HG03060 (cell line): ENCODE measurements around the gene ROBO3.

Experiments used
- ATAC-seq: cut with Tn5 transposase; IDR thresholded peaks from one replicate; pipeline ENCODE4 v1.9.1; 2021; ENCODE audit warnings: low read depth, moderate number of reproducible peaks; ENCODE audit not compliant: unreplicated experiment

ROBO3 gene

GRCh38 chr11:124875943-124876817 is 10.9 kb downstream of the ROBO3 start:
- ATAC-seq = peak; percentile 59

- no peak for ATAC-seq
Measured at GRCh38 chr11:124876818-124877630, 11.8 kb downstream of the ROBO3 start.

- ATAC-seq = no peak
Measured at GRCh38 chr11:124877631-124877909, 12.3 kb downstream of the ROBO3 start.

GRCh38 chr11:124877910-124878758 is 12.9 kb downstream of the ROBO3 start:
- ATAC-seq = no peak

- no peak for ATAC-seq
Measured at GRCh38 chr11:124878759-124879492, 13.7 kb downstream of the ROBO3 start.

- no peak for ATAC-seq
Measured at GRCh38 chr11:124879493-124880289, 14.5 kb downstream of the ROBO3 start.

GRCh38 chr11:124880290-124880611 is 15.0 kb downstream of the ROBO3 start:
- no peak for ATAC-seq

GRCh38 chr11:124880958-124881357 is 15.7 kb downstream of the ROBO3 start:
- no peak for ATAC-seq

GRCh38 chr11:124882339-124883071 is 17.3 kb downstream of the ROBO3 start:
- no peak for ATAC-seq

GRCh38 chr11:124884340-124884739 is 19.1 kb downstream of the ROBO3 start:
- no peak for ATAC-seq

- no peak for ATAC-seq
Measured at GRCh38 chr11:124884869-124885479, 19.7 kb downstream of the ROBO3 start.

GRCh38 chr11:124886476-124886875 is 21.2 kb downstream of the ROBO3 start:
- ATAC-seq = no peak

GRCh38 chr11:124886978-124887666 is 21.9 kb downstream of the ROBO3 start:
- no peak for ATAC-seq

GRCh38 chr11:124887667-124888013 is 22.4 kb downstream of the ROBO3 start:
- ATAC-seq = no peak

GRCh38 chr11:124889191-124890091 is 24.2 kb downstream of the ROBO3 start:
- no peak for ATAC-seq

GRCh38 chr11:124890151-124890550 is 24.9 kb downstream of the ROBO3 start:
- no peak for ATAC-seq
